Thymus (tissue), 11 donors: ENCODE data around the gene C3orf70. TPM values are rescaled to one million over a fixed set of nuclear protein-coding genes. Genes with fewer than 3 reads are reported as not detected.

Source experiments
- DNase-seq, 9 donors: peaks; one replicate each; pipeline ENCODE4 v3.0.0-alpha.2; 2013; ENCODE audit warnings: low spot score in 9 of 9, low read depth in 6 of 9, missing footprints in 1 of 9
- H3K27ac ChIP-seq, 2 donors: one replicate each; pipeline ENCODE4 v1.5.1; 2013; ENCODE audit warnings: control low read depth in 1 of 2, low read depth in 1 of 2, low read length in 1 of 2, mild to moderate bottlenecking in 1 of 2, moderate library complexity in 1 of 2
- H3K27me3 ChIP-seq, 2 donors: one replicate each; pipeline ENCODE4 v1.5.1; 2013; ENCODE audit warnings: low read length in 1 of 2; ENCODE audit not compliant: control insufficient read depth in 2 of 2, insufficient read depth in 1 of 2
- H3K36me3 ChIP-seq, 2 donors: one replicate each; pipeline ENCODE4 v1.5.1; 2013; ENCODE audit warnings: low read length in 1 of 2, mild to moderate bottlenecking in 1 of 2, moderate library complexity in 1 of 2; ENCODE audit not compliant: control insufficient read depth in 2 of 2, insufficient read depth in 2 of 2
- H3K4me1 ChIP-seq, 2 donors: one replicate each; pipeline ENCODE4 v1.5.1; 2013; ENCODE audit warnings: low read length in 2 of 2; ENCODE audit not compliant: control insufficient read depth in 2 of 2, insufficient read depth in 2 of 2
- H3K4me3 ChIP-seq, 2 donors: one replicate each; pipeline ENCODE4 v1.5.1; 2013; ENCODE audit warnings: low read length in 2 of 2, control low read depth in 1 of 2, mild to moderate bottlenecking in 1 of 2
- H3K9me3 ChIP-seq, 2 donors: one replicate each; pipeline ENCODE4 v1.5.1; 2013; ENCODE audit warnings: low read length in 1 of 2, mild to moderate bottlenecking in 1 of 2; ENCODE audit not compliant: control insufficient read depth in 2 of 2, insufficient read depth in 1 of 2
- WGBS: extraction: QIAGEN DNeasy Blood & Tissue Kit; methylation state at CpG from one replicate; pipeline ENCODE4 v1.1.7; 2013; 5-methylcytosine and 5-hydroxymethylcytosine counted together
- polyA plus RNA-seq: library from polyadenylated mRNA; stranded (reverse); fragments of 200-250 nt; gene quantifications from one replicate; pipeline ENCODE4 v1.2.3, GENCODE V29; 2013
- total RNA-seq: library from RNA; stranded (reverse); fragments of 120-200 nt; gene quantifications from one replicate; pipeline ENCODE4 v1.2.4, GENCODE V29; 2013
- donor health status: healthy.

The C3orf70 gene
- total and polyA plus RNA-seq, 2 donors, result 0.76 to 0.78 TPM

GRCh38 chr3:185057829-185058228, 95.0 kb downstream of the C3orf70 start:
- H3K27me3 ChIP-seq, result no peaks in the 10 kb centered on the region
- peaks cover 0 to 14% of the 10 kb centered on the region in 2 donors for H3K9me3 ChIP-seq
- H3K27ac ChIP-seq, result no peak overlapping the region
- 97% methylated on average over 1 of the region's 1 CpG for WGBS
- no peak overlapping the region for H3K4me3 ChIP-seq
- no peak for DNase-seq
- H3K36me3 ChIP-seq, result peaks cover under 1 to 4% of the 10 kb centered on the region in 2 donors
- H3K4me1 ChIP-seq, result no peaks in the 10 kb centered on the region

- peaks cover 10 to 12% of the 10 kb centered on the region in 2 donors for H3K36me3 ChIP-seq
- no peak for DNase-seq
- no peak overlapping the region for H3K4me3 ChIP-seq
- no peaks in the 10 kb centered on the region for H3K4me1 ChIP-seq
- H3K9me3 ChIP-seq, result peaks cover 0 to 14% of the 10 kb centered on the region in 2 donors
- 96% methylated on average over 2 of the region's 2 CpGs for WGBS
- H3K27me3 ChIP-seq, result no peaks in the 10 kb centered on the region
- no peak overlapping the region for H3K27ac ChIP-seq
These were observed 96.0 kb downstream of the C3orf70 start for GRCh38 chr3:185056908-185057307.

GRCh38 chr3:185052631-185053030, 100.2 kb downstream of the C3orf70 start:
- peaks cover 0 to 4% of the 10 kb centered on the region in 2 donors for H3K9me3 ChIP-seq
- 92% methylated on average over 6 of the region's 6 CpGs for WGBS
- no peaks in the 10 kb centered on the region for H3K4me1 ChIP-seq
- no peak for DNase-seq
- no peaks in the 10 kb centered on the region for H3K27me3 ChIP-seq
- peaks cover 31 to 37% of the 10 kb centered on the region in 2 donors for H3K36me3 ChIP-seq
- no peak overlapping the region for H3K4me3 ChIP-seq
- no peak overlapping the region for H3K27ac ChIP-seq

DNA sequence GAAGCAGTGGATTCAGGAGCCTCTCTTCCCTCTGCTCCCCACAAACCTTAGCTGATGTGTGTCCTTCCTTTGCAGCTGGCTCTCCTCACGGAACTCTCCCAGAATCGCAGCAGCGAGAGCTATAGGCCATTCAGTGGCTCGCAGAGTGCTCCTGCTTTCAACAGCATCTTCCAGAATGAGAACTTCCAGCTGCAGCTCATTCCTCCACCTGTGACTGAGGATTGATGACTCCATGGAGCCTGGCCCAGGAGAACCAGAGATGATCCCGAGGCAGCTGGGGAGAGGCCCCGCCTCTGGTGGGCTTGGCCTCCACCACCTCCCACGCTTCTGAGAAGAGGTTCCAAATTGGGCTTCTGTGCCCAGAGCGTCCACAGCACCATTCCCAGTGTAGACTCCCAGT, 101.1 kb downstream of the C3orf70 start:
- H3K27me3 ChIP-seq, result no peaks in the 10 kb centered on the region
- H3K4me3 ChIP-seq, result no peak overlapping the region
- WGBS, result 91% methylated on average over 8 of the region's 8 CpGs
- peaks cover 31 to 37% of the 10 kb centered on the region in 2 donors for H3K36me3 ChIP-seq
- H3K4me1 ChIP-seq, result no peaks in the 10 kb centered on the region
- H3K27ac ChIP-seq, result no peak overlapping the region
- no peak for DNase-seq
- H3K9me3 ChIP-seq, result no peaks in the 10 kb centered on the region

- Histone ChIP-seq H3K9me3 (no peaks in the 10 kb centered on the region), H3K27me3 (no peaks in the 10 kb centered on the region), H3K4me1 (no peaks in the 10 kb centered on the region), H3K36me3 (peaks cover 31 to 37% of the 10 kb centered on the region in 2 donors), H3K27ac (no peak overlapping the region), H3K4me3 (no peak overlapping the region)
- WGBS, result 97% methylated on average over 4 of the region's 4 CpGs
- DNase-seq, result no peak
These were observed 103.2 kb downstream of the C3orf70 start for GRCh38 chr3:185049710-185050109.

DNA sequence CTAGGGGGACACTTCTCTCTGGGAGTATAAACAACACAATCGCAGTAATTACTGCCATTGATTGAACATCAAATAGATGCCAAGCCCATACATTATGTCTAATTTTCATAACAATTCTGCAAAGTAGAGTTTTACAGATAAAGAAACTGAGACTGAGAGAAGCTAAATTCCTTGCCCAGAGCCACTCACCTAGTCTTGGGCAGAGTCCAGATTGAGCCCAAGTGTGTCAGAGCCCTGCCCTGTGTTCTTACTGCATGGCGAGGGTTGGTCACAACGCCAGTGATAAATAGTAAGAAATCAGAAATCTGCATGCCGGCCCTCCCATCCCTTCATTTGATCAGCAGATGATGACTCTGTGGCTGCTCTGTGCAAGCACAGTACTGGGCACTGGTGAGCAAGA, 106.3 kb downstream of the C3orf70 start:
- H3K27me3 ChIP-seq, result no peaks in the 10 kb centered on the region
- no peaks in the 10 kb centered on the region for H3K9me3 ChIP-seq
- H3K4me3 ChIP-seq, result no peak overlapping the region
- peaks cover 19 to 22% of the 10 kb centered on the region in 2 donors for H3K36me3 ChIP-seq
- DNase-seq, result no peak
- H3K27ac ChIP-seq, result no peak overlapping the region
- 87% methylated on average over 4 of the region's 4 CpGs for WGBS
- no peaks in the 10 kb centered on the region for H3K4me1 ChIP-seq

DNA sequence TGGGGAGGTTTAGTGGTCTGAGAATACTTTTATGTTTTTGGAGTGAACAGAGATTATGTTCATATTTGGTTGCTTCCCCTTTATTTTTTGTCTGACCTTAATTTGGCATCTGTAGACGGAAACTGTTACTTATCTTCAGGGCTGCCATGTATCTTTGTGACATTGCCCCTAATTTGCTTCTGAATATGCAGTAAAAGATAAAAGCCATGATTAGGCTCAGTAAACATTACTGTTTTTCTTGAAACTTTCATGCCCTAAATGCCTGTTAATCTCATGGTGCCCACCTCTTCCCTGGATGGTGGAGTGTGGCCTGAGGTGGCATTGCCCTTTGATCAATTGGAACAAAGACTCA, 106.7 kb downstream of the C3orf70 start:
- no peaks in the 10 kb centered on the region for H3K9me3 ChIP-seq
- no peak overlapping the region for H3K27ac ChIP-seq
- H3K27me3 ChIP-seq, result no peaks in the 10 kb centered on the region
- no peak overlapping the region for H3K4me3 ChIP-seq
- no peaks in the 10 kb centered on the region for H3K4me1 ChIP-seq
- 98% methylated on average over 1 of the region's 1 CpG for WGBS
- no peak for DNase-seq
- H3K36me3 ChIP-seq, result peaks cover 15 to 19% of the 10 kb centered on the region in 2 donors

- no peak overlapping the region for H3K4me3 ChIP-seq
- no peaks in the 10 kb centered on the region for H3K36me3 ChIP-seq
- H3K4me1 ChIP-seq, result no peaks in the 10 kb centered on the region
- 94% methylated on average over 7 of the region's 7 CpGs for WGBS
- no peak for DNase-seq
- no peaks in the 10 kb centered on the region for H3K27me3 ChIP-seq
- no peak overlapping the region for H3K27ac ChIP-seq
- H3K9me3 ChIP-seq, result no peaks in the 10 kb centered on the region
These were observed 110.4 kb downstream of the C3orf70 start for GRCh38 chr3:185042312-185043050.

- no peaks in the 10 kb centered on the region for H3K36me3 ChIP-seq
- WGBS, result 97% methylated on average over 4 of the region's 4 CpGs
These were observed 111.3 kb downstream of the C3orf70 start for GRCh38 chr3:185041540-185041939.

More at GRCh38 chr3:185041540-185041939, 111.3 kb downstream of the C3orf70 start:
- no peak for DNase-seq
- Histone ChIP-seq H3K4me3 (no peak overlapping the region), H3K27ac (no peak overlapping the region), H3K9me3 (no peaks in the 10 kb centered on the region), H3K27me3 (no peaks in the 10 kb centered on the region), H3K4me1 (no peaks in the 10 kb centered on the region)
